Measurements from ENCODE around the gene PSMG4.

Gene PSMG4

GRCh38 chr6:3214898-3215297, 43.8 kb upstream of the PSMG4 start:
- DNase-seq (ENCODE audit: low read depth) = no peak
- TF ChIP-seq CTCF (conservative IDR thresholded peaks at IDR 0.05; ENCODE audit: low read length) = no peak
- no peak overlapping the region for H3K4me3 ChIP-seq (ENCODE audit: low read length)

GRCh38 chr6:3217286-3217685, 41.5 kb upstream of the PSMG4 start:
- no peak for DNase-seq (ENCODE audit: low read depth)
- no peak overlapping the region for H3K4me3 ChIP-seq (ENCODE audit: low read length)
- TF ChIP-seq CTCF (conservative IDR thresholded peaks at IDR 0.05; ENCODE audit: low read length) = no peak

GRCh38 chr6:3218266-3218665, 40.5 kb upstream of the PSMG4 start:
- no peak for TF ChIP-seq CTCF (conservative IDR thresholded peaks at IDR 0.05; ENCODE audit: low read length)
- H3K4me3 ChIP-seq (ENCODE audit: low read length) = no peak overlapping the region
- DNase-seq (ENCODE audit: low read depth) = no peak

- DNase-seq (ENCODE audit: low read depth) = no peak
- TF ChIP-seq CTCF (conservative IDR thresholded peaks at IDR 0.05; ENCODE audit: low read length) = no peak
- H3K4me3 ChIP-seq (ENCODE audit: low read length) = no peak overlapping the region
Measured at GRCh38 chr6:3220366-3220765, 38.4 kb upstream of the PSMG4 start.

GRCh38 chr6:3221578-3221977, 37.2 kb upstream of the PSMG4 start:
- H3K4me3 ChIP-seq (ENCODE audit: low read length) = no peak overlapping the region
- no peak for DNase-seq (ENCODE audit: low read depth)
- TF ChIP-seq CTCF (conservative IDR thresholded peaks at IDR 0.05; ENCODE audit: low read length) = no peak

GRCh38 chr6:3222506-3223038, 36.2 kb upstream of the PSMG4 start:
- DNase-seq (ENCODE audit: low read depth) = no peak
- no peak for TF ChIP-seq CTCF (conservative IDR thresholded peaks at IDR 0.05; ENCODE audit: low read length)
- H3K4me3 ChIP-seq (ENCODE audit: low read length) = no peak overlapping the region

- no peak for TF ChIP-seq CTCF (conservative IDR thresholded peaks at IDR 0.05; ENCODE audit: low read length)
- DNase-seq (ENCODE audit: low read depth) = no peak
- no peak overlapping the region for H3K4me3 ChIP-seq (ENCODE audit: low read length)
Measured at GRCh38 chr6:3226042-3226441, 32.7 kb upstream of the PSMG4 start.
